Naive thymus-derived CD8-positive, alpha-beta T cell (primary cell): ENCODE results near the gene CDHR5. TPM values are rescaled to one million over a fixed set of nuclear protein-coding genes. Genes with fewer than 3 reads are reported as not detected.

Experiments used
- ATAC-seq, 2 donors: fragments of 150-1000 bp; cut with Tn5 transposase in 1 of 2; sonication (Bioruptor Pico), chemical (Tn5 transposase) in 1 of 2; 1 replicate in 1 of 2; 2 replicates in 1 of 2; pipeline ENCODE4 v1.10.0; 2021; ENCODE audit warnings: mild to moderate bottlenecking in 2 of 2, moderate library complexity in 2 of 2
- POLR2A ChIA-PET: fragments of 350-600 bp; sonication (Branson Sonifier 250); formaldehyde crosslinking; loops from one replicate; lab custom pipeline; 2021; ENCODE audit warnings: antibody characterized with exemption; lab: Charles Lee
- DNase-seq, 10 donors: peaks; one replicate each; pipeline versions ENCODE4 v3.0.0 to v3.0.0-alpha.2; 2020 to 2022
- H3K27ac Mint-ChIP-seq, 10 donors: one replicate each; pipeline ENCODE4 v1.8.0; 2020 to 2022; ENCODE audit warnings: mild to moderate bottlenecking in 10 of 10, mixed read lengths in 10 of 10, moderate library complexity in 4 of 10, inconsistent platforms in 1 of 10
- H3K27me3 Mint-ChIP-seq, 5 donors: one replicate each; pipeline ENCODE4 v1.8.0; 2021 to 2022; ENCODE audit warnings: mixed read lengths in 5 of 5
- H3K36me3 Mint-ChIP-seq, 3 donors: one replicate each; pipeline ENCODE4 v1.8.0; 2020 to 2022; ENCODE audit warnings: mixed read lengths in 3 of 3, mild to moderate bottlenecking in 2 of 3, inconsistent platforms in 1 of 3
- H3K4me1 Mint-ChIP-seq, 4 donors: one replicate each; pipeline ENCODE4 v1.8.0; 2021 to 2022; ENCODE audit warnings: mixed read lengths in 4 of 4
- H3K4me3 Mint-ChIP-seq, 10 donors: one replicate each; pipeline ENCODE4 v1.8.0; 2020 to 2022; ENCODE audit warnings: mild to moderate bottlenecking in 10 of 10, mixed read lengths in 10 of 10, moderate library complexity in 6 of 10, inconsistent platforms in 1 of 10
- H3K9me3 Mint-ChIP-seq, 9 donors: one replicate each; pipeline ENCODE4 v1.8.0; 2020 to 2022; ENCODE audit warnings: mixed read lengths in 9 of 9, mild to moderate bottlenecking in 3 of 9, inconsistent platforms in 1 of 9, moderate library complexity in 1 of 9
- polyA plus RNA-seq, 3 donors: library from polyadenylated mRNA; unstranded; fragments of 300-500 nt; fragmentation: Illumina TruSeq; gene quantifications; one replicate each; pipeline ENCODE4 v1.2.3, GENCODE V29; 2021
- total RNA-seq, 8 experiments: library from RNA in 2 of 8; stranded (reverse) in 2 of 8; gene quantifications; one replicate each; pipeline ENCODE4 v1.2.3 and lab custom pipeline; 2021 to 2026

The CDHR5 gene
- total and polyA plus RNA-seq, 5 experiments from 2014 or later = not detected

DNA sequence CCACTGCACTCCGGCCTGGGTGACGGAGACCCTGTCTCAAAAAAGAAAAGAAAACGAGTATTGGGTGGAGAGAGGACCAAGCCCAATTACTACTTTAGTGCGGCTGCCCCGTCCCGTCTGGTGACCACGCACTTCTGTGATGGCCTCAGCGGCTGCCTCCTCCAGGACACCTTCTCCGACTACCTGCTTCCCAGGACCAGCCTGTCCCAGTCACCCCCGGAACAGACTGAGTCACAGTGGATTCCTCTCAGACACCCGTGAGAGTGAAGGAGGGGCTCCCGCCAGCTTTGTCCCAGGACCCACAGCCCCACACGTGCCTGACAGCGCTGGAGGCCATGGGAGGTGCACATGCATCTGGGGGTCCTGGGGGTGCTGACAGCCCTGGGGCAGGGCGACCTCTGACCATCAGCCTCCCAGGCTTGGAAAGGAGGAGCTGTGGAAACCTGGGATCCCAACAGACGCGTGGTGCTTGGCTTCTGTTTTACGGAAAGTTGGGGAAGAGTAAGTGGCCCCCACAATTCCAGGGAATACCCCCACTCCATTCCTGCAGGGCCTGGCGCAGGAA lies 17.1 kb upstream of the CDHR5 start:
- Mint-ChIP-seq H3K9me3 (no peaks in the 10 kb centered on the region), H3K27ac (no peak overlapping the region), H3K4me3 (no peak overlapping the region), H3K4me1 (peaks cover 9 to 20% (median 15%) of the 10 kb centered on the region in 4 donors), H3K27me3 (peaks cover 0 to 18% (median 12%) of the 10 kb centered on the region in 5 donors), H3K36me3 (peaks cover 0 to 17% (median 0%) of the 10 kb centered on the region in 3 donors)
- DNase-seq (no peak), ATAC-seq (no peak)
- POLR2A ChIA-PET = no interaction called here

DNA sequence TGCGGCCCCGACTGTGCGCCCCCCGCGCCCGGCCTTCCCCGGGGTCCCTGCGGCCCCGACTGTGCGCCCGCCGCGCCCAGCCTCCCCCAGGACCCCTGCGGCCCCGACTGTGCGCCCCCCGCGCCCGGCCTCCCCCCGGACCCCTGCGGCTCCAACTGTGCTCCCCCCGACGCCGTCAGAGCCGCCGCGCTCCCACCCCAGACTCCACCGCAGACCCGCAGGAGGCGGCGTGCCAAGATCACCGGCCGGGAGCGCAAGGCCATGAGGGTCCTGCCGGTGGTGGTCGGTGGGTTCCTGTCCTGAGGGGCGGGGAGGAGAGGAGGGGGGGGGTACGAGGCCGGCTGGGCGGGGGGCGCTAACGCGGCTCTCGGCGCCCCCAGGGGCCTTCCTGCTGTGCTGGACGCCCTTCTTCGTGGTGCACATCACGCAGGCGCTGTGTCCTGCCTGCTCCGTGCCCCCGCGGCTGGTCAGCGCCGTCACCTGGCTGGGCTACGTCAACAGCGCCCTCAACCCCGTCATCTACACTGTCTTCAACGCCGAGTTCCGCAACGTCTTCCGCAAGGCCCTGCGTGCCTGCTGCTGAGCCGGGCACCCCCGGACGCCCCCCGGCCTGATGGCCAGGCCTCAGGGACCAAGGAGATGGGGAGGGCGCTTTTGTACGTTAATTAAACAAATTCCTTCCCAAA lies 15.4 kb upstream of the CDHR5 start:
- peak overlapping the region; percentile 12 to 82 (median 64) for H3K4me3 Mint-ChIP-seq
- ATAC-seq (peak; percentile 19 to 47), DNase-seq (no peak)
- H3K36me3 Mint-ChIP-seq = peaks cover 0 to 17% (median 0%) of the 10 kb centered on the region in 3 donors
- POLR2A ChIA-PET = interaction anchor here (1.5 kb wide), 1 partner anchor 27 kb away, joined by 3 read pairs; no protein-coding TSS in a partner anchor
- H3K9me3 Mint-ChIP-seq = no peaks in the 10 kb centered on the region
- peaks cover 0 to 32% (median 18%) of the 10 kb centered on the region in 5 donors for H3K27me3 Mint-ChIP-seq
- peak overlapping the region in 8 of 10 donors; percentile 19 to 62 (median 56) for H3K27ac Mint-ChIP-seq
- H3K4me1 Mint-ChIP-seq = peaks cover 9 to 19% (median 14%) of the 10 kb centered on the region in 4 donors

DNA sequence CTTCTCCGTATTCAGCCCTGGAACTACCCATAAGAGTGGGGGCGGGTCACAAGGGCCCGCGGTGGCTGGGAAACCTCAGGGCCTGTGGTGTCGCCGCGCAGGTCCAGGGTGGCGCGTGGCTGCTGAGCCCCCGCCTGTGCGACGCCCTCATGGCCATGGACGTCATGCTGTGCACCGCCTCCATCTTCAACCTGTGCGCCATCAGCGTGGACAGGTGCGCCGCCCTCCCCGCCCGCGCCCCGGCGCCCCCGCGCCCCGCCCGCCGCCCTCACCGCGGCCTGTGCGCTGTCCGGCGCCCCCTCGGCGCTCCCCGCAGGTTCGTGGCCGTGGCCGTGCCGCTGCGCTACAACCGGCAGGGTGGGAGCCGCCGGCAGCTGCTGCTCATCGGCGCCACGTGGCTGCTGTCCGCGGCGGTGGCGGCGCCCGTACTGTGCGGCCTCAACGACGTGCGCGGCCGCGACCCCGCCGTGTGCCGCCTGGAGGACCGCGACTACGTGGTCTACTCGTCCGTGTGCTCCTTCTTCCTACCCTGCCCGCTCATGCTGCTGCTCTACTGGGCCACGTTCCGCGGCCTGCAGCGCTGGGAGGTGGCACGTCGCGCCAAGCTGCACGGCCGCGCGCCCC lies 14.7 kb upstream of the CDHR5 start:
- Mint-ChIP-seq H3K36me3 (peaks cover 0 to 16% (median 0%) of the 10 kb centered on the region in 3 donors), H3K27me3 (peaks cover 0 to 39% (median 18%) of the 10 kb centered on the region in 5 donors), H3K27ac (no peak overlapping the region), H3K4me1 (peaks cover 9 to 19% (median 14%) of the 10 kb centered on the region in 4 donors), H3K4me3 (peak overlapping the region in 5 of 10 donors; percentile 3 to 77 (median 30)), H3K9me3 (no peaks in the 10 kb centered on the region)
- peak; percentile 15 to 49 for ATAC-seq
- POLR2A ChIA-PET = interaction anchor here (0.7 to 1.5 kb wide), 2 partner anchors 27 to 308 kb away, joined by 3 to 4 read pairs; no protein-coding TSS in a partner anchor
- DNase-seq = no peak

DNA sequence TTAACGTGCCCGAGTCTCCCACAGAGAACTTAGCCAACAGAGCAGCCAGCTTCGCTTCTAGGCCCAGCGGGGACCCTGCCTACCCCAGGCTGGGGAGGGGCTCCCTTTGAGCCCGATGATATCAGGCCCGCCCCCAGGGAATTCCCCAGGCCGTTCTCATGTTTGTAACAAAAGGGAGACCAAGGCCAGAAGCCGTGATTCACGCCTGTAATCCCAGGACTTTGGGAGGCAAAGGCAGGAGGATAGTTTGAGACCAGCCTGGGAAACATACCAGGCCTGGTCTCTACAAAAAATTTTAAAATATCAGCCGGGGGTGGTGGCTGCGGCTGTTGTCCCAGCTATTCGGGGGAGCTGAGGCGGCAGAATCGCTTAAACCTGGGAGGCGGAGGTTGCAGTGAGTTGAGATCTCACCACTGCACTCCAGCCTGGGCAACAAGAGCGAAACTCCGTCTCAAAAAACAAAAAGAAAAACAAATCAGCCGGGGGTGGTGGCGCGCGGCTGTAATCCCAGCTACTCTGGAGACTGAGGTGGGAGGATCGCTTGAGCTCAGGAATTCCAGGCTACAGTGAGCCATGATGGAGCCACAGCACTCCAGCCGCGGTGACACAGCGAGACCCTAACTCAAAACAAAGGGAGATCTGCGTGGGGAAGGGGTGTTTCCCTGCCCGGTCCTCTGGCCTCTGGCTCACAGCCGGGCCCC lies 14.0 kb upstream of the CDHR5 start:
- Mint-ChIP-seq H3K36me3 (peaks cover 0 to 12% (median 0%) of the 10 kb centered on the region in 3 donors), H3K27ac (no peak overlapping the region), H3K4me1 (peaks cover 9 to 19% (median 14%) of the 10 kb centered on the region in 4 donors), H3K4me3 (peak overlapping the region; percentile 24 to 79 (median 44)), H3K9me3 (no peaks in the 10 kb centered on the region), H3K27me3 (peaks cover 0 to 40% (median 18%) of the 10 kb centered on the region in 5 donors)
- DNase-seq = no peak
- POLR2A ChIA-PET = interaction anchor here (0.7 to 1.4 kb wide), 2 partner anchors 23 to 308 kb away, joined by 4 to 5 read pairs; partner anchors contain the start of gene IRF7
- no peak for ATAC-seq

DNA sequence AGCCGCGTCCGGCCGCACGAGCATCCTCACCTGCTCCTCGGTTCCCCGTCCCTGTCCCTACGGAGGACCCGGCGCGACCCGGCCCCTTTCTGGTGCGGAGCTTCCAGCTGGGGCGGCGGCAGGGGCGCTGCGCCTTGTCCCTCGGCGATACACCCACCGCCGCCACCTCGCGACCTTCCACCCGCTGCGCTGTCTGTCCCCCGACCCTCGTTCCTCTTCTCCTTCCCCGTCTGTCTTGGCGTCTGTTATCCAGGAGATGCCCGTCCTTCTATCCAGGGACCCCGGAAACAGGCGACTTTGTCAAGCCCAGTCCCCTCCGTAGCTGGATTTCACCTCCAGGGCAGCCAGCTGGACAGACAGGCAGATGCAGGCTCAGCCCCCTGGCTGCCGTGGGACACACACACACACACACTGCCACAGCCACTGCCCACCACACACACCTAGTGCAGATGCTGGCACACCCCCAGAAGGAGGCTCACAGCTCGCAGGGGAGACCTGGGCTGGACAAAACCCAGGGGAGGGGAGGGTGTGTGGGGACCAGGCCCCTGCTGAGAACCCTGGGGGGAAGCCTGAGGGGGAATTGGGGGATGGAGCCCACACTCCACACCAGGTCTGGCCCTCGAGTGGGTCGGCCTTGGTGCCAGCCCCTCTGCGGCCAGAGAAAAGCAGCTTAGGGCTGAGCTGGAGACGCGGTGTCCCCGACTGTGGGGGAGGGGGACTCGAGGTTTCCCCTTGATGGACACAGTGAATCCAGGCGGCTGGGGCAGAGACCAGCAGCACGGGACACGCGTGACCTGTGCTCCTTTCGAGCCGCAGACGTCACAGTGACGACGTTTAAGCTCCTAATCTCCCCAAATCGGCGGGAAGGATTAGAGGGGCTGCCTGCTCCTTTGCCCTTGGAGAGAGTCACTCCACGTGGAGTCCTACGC lies 13.1 kb upstream of the CDHR5 start:
- H3K4me3 Mint-ChIP-seq = peak overlapping the region; percentile 42 to 79 (median 52)
- peaks cover 9 to 19% (median 14%) of the 10 kb centered on the region in 4 donors for H3K4me1 Mint-ChIP-seq
- peak overlapping the region in 1 of 10 donors; percentile 59 for H3K27ac Mint-ChIP-seq

DNA sequence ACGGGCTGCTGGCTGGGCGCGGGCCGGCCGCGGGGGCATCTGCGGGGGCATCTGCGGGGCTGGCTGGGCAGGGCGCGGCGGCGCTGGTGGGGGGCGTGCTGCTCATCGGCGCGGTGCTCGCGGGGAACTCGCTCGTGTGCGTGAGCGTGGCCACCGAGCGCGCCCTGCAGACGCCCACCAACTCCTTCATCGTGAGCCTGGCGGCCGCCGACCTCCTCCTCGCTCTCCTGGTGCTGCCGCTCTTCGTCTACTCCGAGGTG lies 12.5 kb upstream of the CDHR5 start:
- Mint-ChIP-seq H3K27ac (peak overlapping the region in 1 of 10 donors; percentile 59), H3K4me3 (peak overlapping the region in 9 of 10 donors; percentile 32 to 79 (median 53)), H3K27me3 (peaks cover 0 to 40% (median 18%) of the 10 kb centered on the region in 5 donors), H3K9me3 (no peaks in the 10 kb centered on the region), H3K36me3 (peaks cover 0 to 11% (median 6%) of the 10 kb centered on the region in 3 donors), H3K4me1 (peaks cover 6 to 16% (median 14%) of the 10 kb centered on the region in 4 donors)
- POLR2A ChIA-PET = no interaction called here
- DNase-seq (no peak), ATAC-seq (peak; percentile 14 to 18)

More for the DNA sequence above, 13.1 kb upstream of the CDHR5 start:
- POLR2A ChIA-PET = interaction anchor here (1.4 kb wide), 1 partner anchor 22 kb away, joined by 5 read pairs; the partner anchor contains the start of gene IRF7
- Mint-ChIP-seq H3K9me3 (no peaks in the 10 kb centered on the region), H3K36me3 (peaks cover 0 to 10% (median 2%) of the 10 kb centered on the region in 3 donors), H3K27me3 (peaks cover 0 to 40% (median 18%) of the 10 kb centered on the region in 5 donors)
- DNase-seq (no peak), ATAC-seq (no peak)

DNA sequence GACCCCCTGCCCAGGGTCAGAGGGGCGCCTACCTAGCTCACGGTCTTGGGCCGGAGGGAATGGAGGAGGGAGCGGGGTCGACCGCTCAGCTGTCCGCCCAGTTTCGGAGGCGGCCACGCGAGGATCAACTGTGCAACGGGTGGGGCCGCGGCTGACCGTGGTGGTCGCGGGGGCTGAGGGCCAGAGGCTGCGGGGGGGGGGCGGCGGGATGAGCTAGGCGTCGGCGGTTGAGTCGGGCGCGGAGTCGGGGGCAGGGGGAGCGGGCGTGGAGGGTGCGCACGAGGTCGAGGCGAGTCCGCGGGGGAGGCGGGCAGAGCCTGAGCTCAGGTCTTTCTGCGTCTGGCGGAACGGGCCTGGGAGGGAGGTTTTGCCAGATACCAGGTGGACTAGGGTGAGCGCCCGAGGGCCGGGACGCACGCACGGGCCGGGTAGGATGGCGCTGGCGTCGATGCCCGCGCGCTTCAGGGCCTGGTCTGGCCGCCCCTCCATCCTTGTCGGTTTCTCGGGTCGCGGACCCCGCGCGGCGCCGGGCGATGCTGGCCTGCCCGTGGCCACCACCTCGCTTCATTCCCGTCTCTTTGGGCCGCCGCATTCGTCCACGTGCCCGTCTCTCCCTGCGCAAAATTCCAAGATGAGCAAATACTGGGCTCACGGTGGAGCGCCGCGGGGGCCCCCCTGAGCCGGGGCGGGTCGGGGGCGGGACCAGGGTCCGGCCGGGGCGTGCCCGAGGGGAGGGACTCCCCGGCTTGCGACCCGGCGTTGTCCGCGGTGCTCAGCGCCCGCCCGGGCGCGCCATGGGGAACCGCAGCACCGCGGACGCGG lies 12.0 kb upstream of the CDHR5 start, which contains the start of gene DRD4:
TSS of gene DRD4 (plus strand) at position 759 of the 822 bp plus-strand sequence. CDS start at position 795, 36 bp downstream.
- no peak for DNase-seq
- H3K27me3 Mint-ChIP-seq = peaks cover 0 to 40% (median 18%) of the 10 kb centered on the region in 5 donors

DNA sequence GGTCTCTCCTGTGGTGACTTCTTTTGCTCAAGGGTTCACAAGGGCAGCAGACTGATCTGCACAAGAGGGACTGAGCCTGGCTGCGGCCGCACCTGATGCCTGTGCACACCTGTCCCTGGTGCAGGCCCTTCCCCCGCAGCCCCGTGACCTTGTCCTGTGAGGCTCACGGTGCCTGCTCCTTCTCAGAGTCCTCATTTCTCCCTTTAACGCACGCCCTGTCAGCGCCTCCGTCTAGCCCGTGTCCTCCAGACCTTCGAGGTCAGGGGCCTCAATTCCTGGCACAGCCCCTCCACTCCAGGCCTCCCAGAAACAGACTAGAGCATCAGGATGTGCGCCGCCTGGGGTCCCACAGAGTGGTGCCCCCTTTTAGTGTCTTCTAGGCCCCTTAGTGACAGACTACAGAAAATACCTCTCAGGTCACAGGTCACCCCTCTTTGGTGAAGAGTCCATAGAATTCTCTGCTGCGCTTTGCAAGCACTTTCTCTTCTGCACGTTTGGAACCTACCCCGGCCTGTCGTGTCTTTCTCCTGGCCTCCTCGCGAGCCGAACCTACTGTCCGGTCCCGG lies 11.3 kb upstream of the CDHR5 start:
- Mint-ChIP-seq H3K27me3 (peaks cover 0 to 40% (median 18%) of the 10 kb centered on the region in 5 donors), H3K27ac (peak overlapping the region in 1 of 10 donors; percentile 34), H3K36me3 (peaks cover 0 to 11% (median 6%) of the 10 kb centered on the region in 3 donors), H3K9me3 (no peaks in the 10 kb centered on the region), H3K4me1 (peaks cover 6 to 16% (median 14%) of the 10 kb centered on the region in 4 donors), H3K4me3 (peak overlapping the region in 7 of 10 donors; percentile 9 to 56 (median 30))
- no peak for DNase-seq
- no peak for ATAC-seq
- POLR2A ChIA-PET = no interaction called here

More for the DNA sequence above, 12.0 kb upstream of the CDHR5 start, which contains the start of gene DRD4:
- H3K4me1 Mint-ChIP-seq = peaks cover 6 to 16% (median 14%) of the 10 kb centered on the region in 4 donors
- peaks cover 0 to 11% (median 6%) of the 10 kb centered on the region in 3 donors for H3K36me3 Mint-ChIP-seq
- ATAC-seq = peak; percentile 17
- H3K27ac Mint-ChIP-seq = peak within 1 kb of the TSS in 1 of 10 donors; percentile 59
- H3K4me3 Mint-ChIP-seq = peak within 1 kb of the TSS; percentile 45 to 79 (median 54)
- POLR2A ChIA-PET = no interaction called here
- no peaks in the 10 kb centered on the region for H3K9me3 Mint-ChIP-seq

DNA sequence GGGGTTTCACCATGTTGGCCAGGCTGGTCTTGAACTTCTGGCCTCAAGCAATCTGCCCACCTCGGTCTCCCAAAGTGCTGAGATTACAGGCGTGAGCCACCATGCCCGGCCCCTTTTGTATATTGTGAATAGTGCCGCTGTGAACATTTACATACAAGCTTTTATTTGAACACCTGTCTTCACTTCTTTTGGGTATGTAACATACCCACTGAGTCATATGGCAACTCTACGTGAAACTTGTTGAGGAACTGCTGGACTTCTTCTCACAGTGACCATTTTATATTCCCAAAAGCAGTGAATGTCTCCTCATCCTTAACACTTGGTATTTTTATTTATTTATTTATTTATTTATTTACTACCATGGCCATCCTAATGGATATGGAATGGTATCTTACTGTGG lies 6.1 kb upstream of the CDHR5 start:
- H3K36me3 Mint-ChIP-seq = peaks cover 0 to 10% (median 6%) of the 10 kb centered on the region in 3 donors
- POLR2A ChIA-PET = no interaction called here
- no peak overlapping the region for H3K4me3 Mint-ChIP-seq
- H3K27me3 Mint-ChIP-seq = peaks cover 9 to 35% (median 19%) of the 10 kb centered on the region in 5 donors
- peaks cover 7 to 23% (median 20%) of the 10 kb centered on the region in 4 donors for H3K4me1 Mint-ChIP-seq
- no peak for DNase-seq
- H3K27ac Mint-ChIP-seq = no peak overlapping the region
- no peak for ATAC-seq
- no peaks in the 10 kb centered on the region for H3K9me3 Mint-ChIP-seq

DNA sequence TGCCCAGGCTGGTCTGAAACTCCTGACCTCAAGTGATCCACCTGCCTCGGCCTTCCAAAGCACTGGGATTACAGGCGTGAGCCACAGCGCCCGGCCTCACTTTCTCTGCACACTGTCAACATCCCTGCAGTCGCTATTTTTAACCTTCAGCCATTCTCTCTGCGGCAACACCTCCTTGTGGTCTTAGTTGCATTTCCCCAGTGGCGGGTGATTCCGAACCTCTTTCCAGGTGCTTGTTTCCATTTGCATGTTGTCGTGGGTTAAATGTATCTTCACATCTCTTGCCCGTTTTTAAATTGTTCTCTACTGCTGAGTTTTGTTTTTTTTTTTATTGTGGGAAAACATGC lies 4.5 kb upstream of the CDHR5 start:
- peak overlapping the region in 3 of 10 donors; percentile 23 to 67 (median 32) for H3K27ac Mint-ChIP-seq
- H3K4me3 Mint-ChIP-seq = peak overlapping the region; percentile 8 to 75 (median 41)
- peaks cover 6 to 23% (median 20%) of the 10 kb centered on the region in 4 donors for H3K4me1 Mint-ChIP-seq
- peaks cover 9 to 33% (median 17%) of the 10 kb centered on the region in 5 donors for H3K27me3 Mint-ChIP-seq
- H3K9me3 Mint-ChIP-seq = no peaks in the 10 kb centered on the region
- no peak for DNase-seq
- peak; percentile 49 to 69 for ATAC-seq
- H3K36me3 Mint-ChIP-seq = peaks cover 0 to 12% (median 6%) of the 10 kb centered on the region in 3 donors
- POLR2A ChIA-PET = interaction anchor here (1.0 kb wide), 1 partner anchor 194 kb away, joined by 5 read pairs; no protein-coding TSS in a partner anchor
